Transverse colon (tissue), 4 donors: Measurements from ENCODE around the gene RAB40C.

Experiments used
- CTCF ChIP-seq, 5 experiments: fragments of 200-600 bp in 3 of 5; fragments of 450-650 bp in 2 of 5; sonication (generic) in 3 of 5; IDR thresholded peaks; 1 replicate in 2 of 5; 2 replicates in 3 of 5; pipeline ENCODE4 v1.5.1; 2016 to 2017; ENCODE audit warnings: antibody characterized with exemption in 5 of 5, inconsistent platforms in 3 of 5, mild to moderate bottlenecking in 2 of 5, moderate library complexity in 1 of 5
- EP300 ChIP-seq: sonication (generic); formaldehyde crosslinking; IDR thresholded peaks from one replicate; pipeline ENCODE4 v1.6.1; 2017; ENCODE audit warnings: antibody characterized with exemption, low read depth
- POLR2A ChIP-seq: fragments of 450-650 bp; IDR thresholded peaks from one replicate; pipeline ENCODE4 v1.6.1; 2016; ENCODE audit warnings: antibody characterized with exemption, mild to moderate bottlenecking, moderate library complexity
- POLR2AphosphoS5 ChIP-seq, 3 donors: sonication (generic); formaldehyde crosslinking; IDR thresholded peaks; one replicate each; pipeline ENCODE4 v1.6.1; 2016; ENCODE audit warnings: antibody characterized with exemption in 3 of 3

- TF ChIP-seq CTCF (IDR thresholded peaks at IDR 0.05) (no peak), POLR2A (no peak), POLR2AphosphoS5 (IDR thresholded peaks at IDR 0.05) (no peak), EP300 (no peak)
Observed at GRCh38 chr16:575354-576196, 14.3 kb upstream of the RAB40C start.
